ENCODE data around the gene KLHL17.
A peak's percentile ranks its signal among the peaks of the same experiment; 100 is the strongest.

The KLHL17 gene

GRCh38 chr1:960363-961131 lies at the start of gene KLHL17:
TSS of gene KLHL17 (plus strand) at chr1:960584. CDS start at chr1:960694, 110 bp downstream.
- peak; percentile 63 to 65 for DNase-seq

GRCh38 chr1:910881-911721 lies 49.3 kb upstream of the KLHL17 start:
- DNase-seq = no peak

GRCh38 chr1:911875-912739 lies 48.3 kb upstream of the KLHL17 start:
- DNase-seq = no peak

- no peak for DNase-seq
Measured at GRCh38 chr1:912740-913301, 47.6 kb upstream of the KLHL17 start.

- no peak for DNase-seq
Measured at GRCh38 chr1:913491-914130, 46.8 kb upstream of the KLHL17 start.

- DNase-seq = no peak
Measured at GRCh38 chr1:914131-914890, 46.1 kb upstream of the KLHL17 start.

- DNase-seq = no peak
Measured at GRCh38 chr1:914891-915280, 45.5 kb upstream of the KLHL17 start.

- DNase-seq = no peak
Measured at GRCh38 chr1:915295-916172, 44.9 kb upstream of the KLHL17 start.

- DNase-seq = no peak
Measured at GRCh38 chr1:916173-917075, 44.0 kb upstream of the KLHL17 start.

- DNase-seq = no peak
Measured at GRCh38 chr1:917076-917459, 43.3 kb upstream of the KLHL17 start.

- DNase-seq = no peak
Measured at GRCh38 chr1:917466-918091, 42.8 kb upstream of the KLHL17 start.

- no peak for DNase-seq
Measured at GRCh38 chr1:918353-918752, 42.0 kb upstream of the KLHL17 start.

GRCh38 chr1:918843-919242 lies 41.5 kb upstream of the KLHL17 start:
- no peak for DNase-seq

- DNase-seq = no peak
Measured at GRCh38 chr1:919271-919872, 41.0 kb upstream of the KLHL17 start.

GRCh38 chr1:920010-920409 lies 40.4 kb upstream of the KLHL17 start:
- no peak for DNase-seq

- DNase-seq = no peak
Measured at GRCh38 chr1:920521-920920, 39.9 kb upstream of the KLHL17 start.

- DNase-seq = peak; percentile 74 to 91
Measured at GRCh38 chr1:921011-921837, 39.2 kb upstream of the KLHL17 start.
